ENCODE results near the gene AGMAT. TPM values are rescaled to one million over a fixed set of nuclear protein-coding genes. Genes with fewer than 3 reads are reported as not detected.

AGMAT gene
- total and polyA plus RNA-seq, 9 of the 15 experiments (the other 6 are each of a cell fraction or from before 2014, with no cell fraction given): not detected

DNA sequence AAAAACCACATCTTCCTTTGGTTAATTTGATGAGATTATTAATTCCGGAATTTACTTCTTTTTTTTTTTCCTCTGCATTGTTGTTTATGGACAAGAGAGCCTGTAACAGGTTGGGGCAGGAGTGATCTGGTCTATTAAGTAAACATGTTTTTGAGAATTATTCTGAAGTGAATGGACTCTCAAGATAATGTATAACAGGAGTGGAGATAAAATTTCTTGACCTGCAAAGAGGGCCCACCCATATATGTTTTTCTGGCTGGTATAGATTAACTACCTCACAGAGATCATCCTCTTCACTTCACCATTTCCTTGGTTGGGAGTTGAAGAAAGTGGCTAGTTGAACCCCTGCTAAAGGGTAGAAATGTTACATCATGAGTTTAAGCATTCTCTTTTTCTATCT lies 43.2 kb upstream of the AGMAT start (continued):
- no peak for TF ChIP-seq NFE2L1 (tag; IDR thresholded peaks at IDR 0.05; ENCODE audit: borderline replicate concordance, low read depth)
- 0 out of 2 replicates have a peak, but pooled peaks have one; percentile 32 for TF ChIP-seq NBN (IDR thresholded peaks at IDR 0.05; ENCODE audit: low read depth)
- TF ChIP-seq, protein P1, sequence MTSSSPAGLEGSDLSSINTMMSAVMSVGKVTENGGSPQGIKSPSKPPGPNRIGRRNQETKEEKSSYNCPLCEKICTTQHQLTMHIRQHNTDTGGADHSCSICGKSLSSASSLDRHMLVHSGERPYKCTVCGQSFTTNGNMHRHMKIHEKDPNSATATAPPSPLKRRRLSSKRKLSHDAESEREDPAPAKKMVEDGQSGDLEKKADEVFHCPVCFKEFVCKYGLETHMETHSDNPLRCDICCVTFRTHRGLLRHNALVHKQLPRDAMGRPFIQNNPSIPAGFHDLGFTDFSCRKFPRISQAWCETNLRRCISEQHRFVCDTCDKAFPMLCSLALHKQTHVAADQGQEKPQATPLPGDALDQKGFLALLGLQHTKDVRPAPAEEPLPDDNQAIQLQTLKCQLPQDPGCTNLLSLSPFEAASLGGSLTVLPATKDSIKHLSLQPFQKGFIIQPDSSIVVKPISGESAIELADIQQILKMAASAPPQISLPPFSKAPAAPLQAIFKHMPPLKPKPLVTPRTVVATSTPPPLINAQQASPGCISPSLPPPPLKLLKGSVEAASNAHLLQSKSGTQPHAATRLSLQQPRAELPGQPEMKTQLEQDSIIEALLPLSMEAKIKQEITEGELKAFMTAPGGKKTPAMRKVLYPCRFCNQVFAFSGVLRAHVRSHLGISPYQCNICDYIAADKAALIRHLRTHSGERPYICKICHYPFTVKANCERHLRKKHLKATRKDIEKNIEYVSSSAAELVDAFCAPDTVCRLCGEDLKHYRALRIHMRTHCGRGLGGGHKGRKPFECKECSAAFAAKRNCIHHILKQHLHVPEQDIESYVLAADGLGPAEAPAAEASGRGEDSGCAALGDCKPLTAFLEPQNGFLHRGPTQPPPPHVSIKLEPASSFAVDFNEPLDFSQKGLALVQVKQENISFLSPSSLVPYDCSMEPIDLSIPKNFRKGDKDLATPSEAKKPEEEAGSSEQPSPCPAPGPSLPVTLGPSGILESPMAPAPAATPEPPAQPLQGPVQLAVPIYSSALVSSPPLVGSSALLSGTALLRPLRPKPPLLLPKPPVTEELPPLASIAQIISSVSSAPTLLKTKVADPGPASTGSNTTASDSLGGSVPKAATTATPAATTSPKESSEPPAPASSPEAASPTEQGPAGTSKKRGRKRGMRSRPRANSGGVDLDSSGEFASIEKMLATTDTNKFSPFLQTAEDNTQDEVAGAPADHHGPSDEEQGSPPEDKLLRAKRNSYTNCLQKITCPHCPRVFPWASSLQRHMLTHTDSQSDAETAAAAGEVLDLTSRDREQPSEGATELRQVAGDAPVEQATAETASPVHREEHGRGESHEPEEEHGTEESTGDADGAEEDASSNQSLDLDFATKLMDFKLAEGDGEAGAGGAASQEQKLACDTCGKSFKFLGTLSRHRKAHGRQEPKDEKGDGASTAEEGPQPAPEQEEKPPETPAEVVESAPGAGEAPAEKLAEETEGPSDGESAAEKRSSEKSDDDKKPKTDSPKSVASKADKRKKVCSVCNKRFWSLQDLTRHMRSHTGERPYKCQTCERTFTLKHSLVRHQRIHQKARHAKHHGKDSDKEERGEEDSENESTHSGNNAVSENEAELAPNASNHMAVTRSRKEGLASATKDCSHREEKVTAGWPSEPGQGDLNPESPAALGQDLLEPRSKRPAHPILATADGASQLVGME (CRISPR knock-in tag; IDR thresholded peaks at IDR 0.05): no peak
- peak; percentile 97 for TF ChIP-seq HMBOX1 (IDR thresholded peaks at IDR 0.05)
- TF ChIP-seq JUND (IDR thresholded peaks at IDR 0.05; ENCODE audit: borderline replicate concordance, low read depth, low read length): peak; percentile 16; the same call in 1 of the 2 replicates
- 0 out of 3 replicates have a peak, but pooled peaks have one; percentile 18 for TF ChIP-seq JUND (tag; IDR thresholded peaks at IDR 0.05; ENCODE audit: borderline replicate concordance, low read depth, low read length)
- no peak for TF ChIP-seq ZNF655 (CRISPR knock-in tag; IDR thresholded peaks at IDR 0.05)
- TF ChIP-seq MTA3 (IDR thresholded peaks at IDR 0.05; ENCODE audit: borderline replicate concordance): 0 out of 2 replicates have a peak, but pooled peaks have one; percentile 12
- no peak for TF ChIP-seq POLR2H (tag; IDR thresholded peaks at IDR 0.05; ENCODE audit: low read depth)
- TF ChIP-seq ELK3 (CRISPR knock-in tag; IDR thresholded peaks at IDR 0.05): no peak
- TF ChIP-seq, protein P2, sequence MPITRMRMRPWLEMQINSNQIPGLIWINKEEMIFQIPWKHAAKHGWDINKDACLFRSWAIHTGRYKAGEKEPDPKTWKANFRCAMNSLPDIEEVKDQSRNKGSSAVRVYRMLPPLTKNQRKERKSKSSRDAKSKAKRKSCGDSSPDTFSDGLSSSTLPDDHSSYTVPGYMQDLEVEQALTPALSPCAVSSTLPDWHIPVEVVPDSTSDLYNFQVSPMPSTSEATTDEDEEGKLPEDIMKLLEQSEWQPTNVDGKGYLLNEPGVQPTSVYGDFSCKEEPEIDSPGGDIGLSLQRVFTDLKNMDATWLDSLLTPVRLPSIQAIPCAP (CRISPR knock-in tag; IDR thresholded peaks at IDR 0.05; ENCODE audit: borderline replicate concordance): no peak
- no peak for TF ChIP-seq IFI16 (CRISPR knock-in tag; IDR thresholded peaks at IDR 0.05)
- TF ChIP-seq ZNF282 (CRISPR knock-in tag; IDR thresholded peaks at IDR 0.05): no peak
- no peak for TF ChIP-seq FOXK1 (CRISPR knock-in tag; IDR thresholded peaks at IDR 0.05; ENCODE audit: borderline replicate concordance)
- TF ChIP-seq ZNF644 (tag; IDR thresholded peaks at IDR 0.05; ENCODE audit: low read depth): no peak
- TF ChIP-seq SUPT5H (IDR thresholded peaks at IDR 0.05): no peak
- TF ChIP-seq BDP1 (IDR thresholded peaks at IDR 0.05; ENCODE audit: insufficient read depth, insufficient read length): no peak
- TF ChIP-seq BRD9 (IDR thresholded peaks at IDR 0.05; ENCODE audit: low read depth, partially characterized antibody): no peak
- TF ChIP-seq MTA2 (IDR thresholded peaks at IDR 0.05; ENCODE audit: low read depth): peak; percentile 76
- TF ChIP-seq RCOR1 (IDR thresholded peaks at IDR 0.05; ENCODE audit: borderline replicate concordance in 1 of 2, low read depth in 2 of 2, low read length in 2 of 2): 0 out of 4 replicates have a peak, but pooled peaks of 1 of the 2 experiments have one; percentile 5

Data from K562 (cell line).